ENCODE data around the gene ALG10B. TPM values are rescaled to one million over a fixed set of nuclear protein-coding genes. Genes with fewer than 3 reads are reported as not detected.

ALG10B gene
- total and polyA plus RNA-seq, 2 of the 8 experiments (the other 6 are each of a cell fraction or from before 2014, with no cell fraction given), result 3.2 to 5.4 TPM

GRCh38 chr12:38370311-38370710, 53.7 kb downstream of the ALG10B start:
- FAIRE-seq, result no peak
- Histone ChIP-seq H2BK12ac (ENCODE audit: low read depth, low read length) (no peak overlapping the region), H4K8ac (ENCODE audit: extremely low read depth, insufficient read depth, low read length) (no peak overlapping the region), H3K23ac (ENCODE audit: insufficient read length) (no peak overlapping the region), H4K91ac (replicated peaks; ENCODE audit: insufficient read length, low read length) (no peak overlapping the region), H4K5ac (ENCODE audit: insufficient read length, low read depth, low read length) (no peak overlapping the region), H2BK120ac (replicated peaks; ENCODE audit: low read depth, low read length) (no peak overlapping the region), H3K4me1 (replicated peaks in 1 of 4; ENCODE audit: control insufficient read depth in 3 of 4, insufficient read depth in 4 of 4, low read length in 3 of 4) (no peaks in the 10 kb centered on the region), H2BK5ac (ENCODE audit: low read depth, low read length) (no peak overlapping the region), H2AK5ac (ENCODE audit: low read depth, low read length) (no peak overlapping the region), H3K9me3 (ENCODE audit: insufficient read depth in 2 of 2, low read depth in 1 of 2, low read length in 1 of 2) (no peaks in the 10 kb centered on the region), H3K4me2 (ENCODE audit: insufficient read depth in 1 of 2, low read depth in 2 of 2, low read length in 2 of 2) (no peak overlapping the region), H3K23me2 (ENCODE audit: low read depth, low read length) (no peaks in the 10 kb centered on the region), H2AFZ (ENCODE audit: low read length) (no peak overlapping the region), H3K18ac (ENCODE audit: extremely low read depth, low read length) (no peak overlapping the region), H3K79me2 (ENCODE audit: control insufficient read depth in 1 of 2, insufficient read depth in 2 of 2, low read length in 2 of 2) (no peaks in the 10 kb centered on the region), H4K20me1 (replicated peaks in 1 of 2; ENCODE audit: control insufficient read depth in 1 of 2, insufficient read depth in 2 of 2, low read length in 2 of 2) (no peaks in the 10 kb centered on the region), H3K4me3 (ENCODE audit: extremely low read depth in 1 of 4, insufficient read depth in 2 of 4, low read depth in 3 of 4, low read length in 4 of 4) (no peak overlapping the region), H3K4ac (replicated peaks; ENCODE audit: insufficient read length, low read depth, low read length) (no peak overlapping the region), H3K14ac (ENCODE audit: insufficient read length) (no peak overlapping the region), H3K27me3 (replicated peaks in 1 of 4; ENCODE audit: control insufficient read depth in 3 of 4, extremely low read depth in 1 of 4, insufficient read depth in 3 of 4, low read length in 3 of 4) (no peaks in the 10 kb centered on the region), H2BK15ac (ENCODE audit: low read length) (no peak overlapping the region), H3K36me3 (ENCODE audit: control insufficient read depth in 2 of 4, insufficient read depth in 4 of 4, low read length in 3 of 4) (no peaks in the 10 kb centered on the region), H3K27ac (ENCODE audit: low read depth, low read length) (no peak overlapping the region), H2BK20ac (ENCODE audit: low read length) (no peak overlapping the region), H3K56ac (replicated peaks; ENCODE audit: insufficient read length, low read depth, low read length) (no peak overlapping the region), H3K9ac (replicated peaks in 1 of 4; ENCODE audit: extremely low read depth in 1 of 4, low read depth in 3 of 4, low read length in 3 of 4) (no peak overlapping the region), H3K79me1 (ENCODE audit: low read depth, low read length) (no peaks in the 10 kb centered on the region)
- DNase-seq (ENCODE audit: low read depth in 1 of 2, low spot score in 2 of 2), result no peak
- POLR2A ChIA-PET (ENCODE audit: partially characterized antibody), result no interaction called here
- TF ChIP-seq RBBP5 (IDR thresholded peaks at IDR 0.05; ENCODE audit: borderline replicate concordance, low read depth, low read length), result no peak
- no peak for TF ChIP-seq MAFK (IDR thresholded peaks at IDR 0.05; ENCODE audit: low read depth, low read length)
- TF ChIP-seq TAF1 (IDR thresholded peaks at IDR 0.05; ENCODE audit: low read depth, low read length), result no peak
- TF ChIP-seq CREB1 (IDR thresholded peaks at IDR 0.05), result no peak
- TF ChIP-seq HDAC6 (IDR thresholded peaks at IDR 0.05; ENCODE audit: low read depth, low read length), result no peak
- TF ChIP-seq FOSL1 (IDR thresholded peaks at IDR 0.05; ENCODE audit: insufficient read depth, low read depth, low read length), result no peak
- TF ChIP-seq CHD2 (IDR thresholded peaks at IDR 0.05; ENCODE audit: low read length), result no peak
- no peak for TF ChIP-seq TAF7 (optimal IDR thresholded peaks at IDR 0.05; ENCODE audit: borderline replicate concordance, low read depth, low read length)
- no peak for TF ChIP-seq SIN3A (conservative IDR thresholded peaks at IDR 0.05 in 1 of 2, IDR thresholded peaks at IDR 0.05 in 1 of 2; ENCODE audit: low read depth in 1 of 2, low read length in 2 of 2)
- no peak for TF ChIP-seq SP4 (IDR thresholded peaks at IDR 0.05; ENCODE audit: low read length)
- CTCF ChIA-PET (ENCODE audit: partially characterized antibody), result interaction anchor here (1.0 kb wide), 1 partner anchor 640 kb away, joined by 3 read pairs; no protein-coding TSS in a partner anchor
- WGBS, 2 experiments (ENCODE audit: extremely low coverage in 1 of 2, insufficient coverage in 1 of 2, insufficient read length in 1 of 2, insufficient replicate concordance in 2 of 2, low coverage in 1 of 2, low lambda C conversion rate in 2 of 2, missing lambda C conversion rate in 1 of 2), result 96% methylated on average over 4 of the region's 4 CpGs; no CpG with 5 or more reads in 1 of the 2 experiments
